GM12872 (cell line): Measurements from ENCODE around the gene TUBGCP6.
A peak's percentile ranks its signal among the peaks of the same experiment; 100 is the strongest.

ENCODE experiments used
- TF ChIP-seq, protein P1 (sequence below): IDR thresholded peaks from 3 replicates; pipeline ENCODE4 v1.5.1; 2011; ENCODE audit warnings: low read depth, mild to moderate bottlenecking, low read length, moderate library complexity; ENCODE audit not compliant: insufficient read depth

TUBGCP6 gene

DNA sequence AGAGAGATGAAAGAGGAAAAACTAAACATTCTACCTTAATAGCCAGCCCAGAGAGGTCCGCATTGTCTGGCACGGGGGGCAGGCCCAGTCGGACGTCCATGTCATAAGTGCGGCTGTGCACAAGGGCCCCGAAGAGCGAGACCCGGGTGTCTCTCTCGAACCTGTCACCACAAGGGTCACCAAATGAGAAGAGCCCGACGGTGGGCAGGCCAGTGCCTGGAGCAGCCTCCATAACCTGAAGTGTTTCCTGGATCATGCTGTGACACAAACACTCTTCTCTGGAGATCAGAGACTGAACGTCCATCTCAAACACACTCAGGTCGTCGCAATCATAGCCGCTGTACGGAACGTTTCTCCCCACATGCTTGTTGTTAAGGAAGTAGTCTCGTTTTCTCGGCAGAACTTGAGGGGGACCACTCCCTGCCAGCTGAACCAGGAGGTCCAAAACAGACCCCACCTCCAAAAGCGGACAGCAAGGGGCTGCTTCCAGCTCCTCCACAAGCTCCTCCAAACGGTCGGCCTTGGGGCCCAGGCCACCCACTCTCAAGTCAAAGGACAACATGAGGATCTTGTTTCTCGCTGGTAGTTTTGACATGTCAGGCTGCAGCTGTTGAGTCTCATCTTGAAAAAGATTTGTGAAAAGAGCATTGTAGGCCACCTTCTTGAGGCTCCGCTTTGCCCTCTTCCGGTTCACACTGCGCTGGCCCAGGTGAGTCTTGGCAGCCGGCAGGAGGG lies 971 bp downstream of the TUBGCP6 start:
- TF ChIP-seq, protein P1, sequence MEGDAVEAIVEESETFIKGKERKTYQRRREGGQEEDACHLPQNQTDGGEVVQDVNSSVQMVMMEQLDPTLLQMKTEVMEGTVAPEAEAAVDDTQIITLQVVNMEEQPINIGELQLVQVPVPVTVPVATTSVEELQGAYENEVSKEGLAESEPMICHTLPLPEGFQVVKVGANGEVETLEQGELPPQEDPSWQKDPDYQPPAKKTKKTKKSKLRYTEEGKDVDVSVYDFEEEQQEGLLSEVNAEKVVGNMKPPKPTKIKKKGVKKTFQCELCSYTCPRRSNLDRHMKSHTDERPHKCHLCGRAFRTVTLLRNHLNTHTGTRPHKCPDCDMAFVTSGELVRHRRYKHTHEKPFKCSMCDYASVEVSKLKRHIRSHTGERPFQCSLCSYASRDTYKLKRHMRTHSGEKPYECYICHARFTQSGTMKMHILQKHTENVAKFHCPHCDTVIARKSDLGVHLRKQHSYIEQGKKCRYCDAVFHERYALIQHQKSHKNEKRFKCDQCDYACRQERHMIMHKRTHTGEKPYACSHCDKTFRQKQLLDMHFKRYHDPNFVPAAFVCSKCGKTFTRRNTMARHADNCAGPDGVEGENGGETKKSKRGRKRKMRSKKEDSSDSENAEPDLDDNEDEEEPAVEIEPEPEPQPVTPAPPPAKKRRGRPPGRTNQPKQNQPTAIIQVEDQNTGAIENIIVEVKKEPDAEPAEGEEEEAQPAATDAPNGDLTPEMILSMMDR = no peak

DNA sequence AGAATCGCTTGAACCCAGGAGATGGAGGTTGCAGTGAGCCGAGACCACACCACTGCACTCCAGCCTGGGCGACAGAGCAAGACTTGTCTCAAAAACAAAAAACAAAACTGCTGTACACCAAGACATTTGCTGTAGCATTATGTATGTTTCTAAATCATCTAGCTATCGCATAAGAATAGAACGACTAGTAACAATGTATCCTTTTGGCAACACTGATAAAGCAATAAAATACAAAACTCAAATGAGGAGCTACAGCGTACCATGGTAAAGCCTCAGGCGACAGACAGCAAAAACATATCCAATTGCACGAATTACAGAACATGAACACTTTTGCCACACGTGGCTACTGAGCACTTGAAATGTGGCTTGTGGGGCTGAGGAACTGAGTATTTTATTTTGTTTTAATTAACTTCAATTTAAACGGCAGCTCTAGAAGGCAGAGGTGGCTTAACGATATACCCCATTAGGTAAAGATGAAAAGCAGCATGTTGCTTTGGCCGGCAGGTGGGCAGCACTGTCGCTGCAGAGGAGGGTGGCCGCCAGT lies 2.3 kb downstream of the TUBGCP6 start:
- TF ChIP-seq, protein P1 = no peak

DNA sequence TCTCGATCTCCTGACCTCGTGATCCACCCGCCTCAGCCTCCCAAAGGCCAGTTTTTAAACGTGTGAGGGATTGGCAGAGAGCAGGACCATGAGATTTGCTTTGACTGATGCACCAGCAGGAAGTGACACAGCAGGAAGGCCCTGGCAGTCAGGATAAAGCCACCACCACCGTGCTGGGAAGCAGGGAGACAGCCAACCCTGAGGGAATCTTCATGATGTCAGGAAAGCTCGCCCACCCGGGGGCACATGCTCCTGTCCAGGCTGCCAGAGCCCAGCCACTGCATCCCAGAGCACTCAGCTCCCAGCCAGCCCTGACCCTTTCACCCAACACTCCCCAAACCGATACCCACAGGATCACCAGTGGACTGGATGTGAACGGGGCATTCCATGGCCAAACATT lies 6.1 kb downstream of the TUBGCP6 start:
- TF ChIP-seq, protein P1 = no peak

DNA sequence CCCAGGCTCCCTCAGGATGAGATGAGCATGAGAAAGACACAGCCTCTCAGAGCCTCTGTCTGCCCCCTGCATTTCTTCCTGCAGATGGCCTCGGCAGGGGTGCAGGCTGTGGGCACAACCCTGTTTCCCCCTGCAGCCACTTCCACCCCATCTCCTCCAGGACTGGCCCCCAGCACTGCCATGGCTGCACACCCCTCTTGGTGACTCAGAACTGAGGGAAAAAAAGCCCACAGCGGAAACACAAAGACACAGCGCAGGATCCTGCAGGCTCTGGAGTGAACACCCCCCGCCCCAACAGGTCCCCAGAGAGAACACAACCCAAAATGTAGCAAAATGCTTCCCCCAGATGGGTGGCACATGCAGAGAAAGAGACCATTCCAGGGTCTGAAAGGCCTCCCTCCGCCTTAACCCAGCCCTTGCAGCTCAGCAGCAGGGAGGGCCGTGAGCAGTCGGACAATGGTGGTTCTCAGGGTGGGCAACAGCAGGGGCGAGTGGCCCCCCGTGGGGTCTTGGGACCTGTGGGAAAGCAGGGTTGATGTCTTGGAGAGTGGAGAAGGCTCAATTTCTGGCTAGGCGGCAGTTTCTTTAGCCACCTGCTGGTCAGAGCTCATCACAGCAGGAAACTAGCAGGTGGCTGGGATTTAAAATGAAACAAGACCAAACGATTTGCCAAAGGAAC lies 8.0 kb downstream of the TUBGCP6 start:
- TF ChIP-seq, protein P1 = peak; percentile 63

DNA sequence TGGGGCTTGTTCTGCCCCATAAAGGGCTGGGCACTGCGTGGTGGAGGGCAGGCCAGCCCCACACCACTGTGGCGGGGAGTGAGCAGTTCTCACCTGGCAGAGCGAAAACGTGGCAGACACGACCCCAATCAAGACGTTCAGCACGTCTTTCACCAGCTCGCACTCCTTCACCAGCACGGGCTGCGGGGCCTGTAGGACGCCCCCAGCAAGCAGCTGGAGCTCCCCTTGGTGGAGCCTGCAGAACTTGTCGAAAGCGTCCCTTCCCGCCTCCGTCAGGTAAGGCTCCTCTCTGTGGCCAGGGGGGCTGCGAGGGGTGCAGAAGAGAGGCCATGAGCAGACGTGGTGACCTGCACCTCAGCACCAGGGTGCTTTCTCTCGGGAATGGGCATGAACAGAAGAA lies 11.6 kb downstream of the TUBGCP6 start:
- TF ChIP-seq, protein P1 = no peak

DNA sequence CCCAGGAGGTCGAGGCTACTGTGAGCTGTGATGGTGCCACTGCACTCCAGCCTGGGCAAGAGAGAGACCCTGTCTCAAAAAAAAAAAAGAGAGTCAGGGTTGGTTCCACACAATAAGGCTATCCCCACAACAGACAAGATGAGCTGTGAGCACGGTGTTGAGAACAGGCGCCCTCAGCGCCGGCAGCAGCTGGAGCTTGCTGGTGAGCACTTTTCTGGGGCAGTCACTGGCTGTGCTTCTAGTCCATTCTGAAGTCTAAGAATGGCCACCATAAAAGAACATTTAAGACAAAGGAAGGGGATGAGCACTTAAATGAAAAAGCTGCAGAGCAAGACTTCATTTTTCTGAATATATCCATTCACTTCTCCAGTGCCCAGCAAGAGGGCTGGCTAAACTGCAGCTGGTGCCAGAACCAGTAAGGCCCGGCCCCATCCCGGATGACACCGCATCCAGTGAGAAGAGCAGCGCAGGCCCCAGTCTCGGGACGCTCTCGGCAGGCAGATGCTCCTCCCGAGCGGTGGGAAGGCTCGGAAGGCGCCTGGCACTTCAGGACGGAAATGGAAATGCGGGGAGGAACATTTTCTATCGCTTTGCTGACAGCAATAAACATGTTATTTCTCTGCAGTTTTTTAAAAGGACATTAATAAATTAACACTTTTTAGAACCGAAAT lies 12.2 kb downstream of the TUBGCP6 start:
- TF ChIP-seq, protein P1 = no peak

DNA sequence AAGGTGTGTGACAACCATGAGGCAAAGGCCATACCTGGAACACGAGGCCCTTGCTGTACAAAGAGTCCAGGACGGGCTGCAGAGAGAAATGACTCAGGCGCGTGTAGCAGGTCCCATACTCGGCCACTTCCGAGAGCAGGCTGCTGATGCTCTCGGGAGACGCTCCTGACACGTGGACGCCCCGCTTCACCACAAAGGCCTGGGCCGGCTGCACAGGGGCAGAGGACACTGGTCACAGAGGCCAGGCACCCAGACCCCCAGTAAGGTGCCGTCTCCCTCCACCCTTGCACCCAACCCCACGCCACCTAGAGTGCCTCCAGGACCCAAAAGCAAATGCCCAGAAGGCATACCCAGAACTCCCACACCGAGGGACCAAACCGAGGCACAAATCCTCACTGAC lies 15.5 kb downstream of the TUBGCP6 start:
- TF ChIP-seq, protein P1 = no peak
